ENCODE data around the gene CCDC39.

The CCDC39 gene

GRCh38 chr3:180679178-180680096, at the start of gene CCDC39:
Gene CCDC39 (minus strand): TSS chr3:180679489. CDS start chr3:180679380, 109 bp downstream.
- peak; percentile 60 to 79 for DNase-seq (ENCODE audit: low read depth in 2 of 2)

DNA sequence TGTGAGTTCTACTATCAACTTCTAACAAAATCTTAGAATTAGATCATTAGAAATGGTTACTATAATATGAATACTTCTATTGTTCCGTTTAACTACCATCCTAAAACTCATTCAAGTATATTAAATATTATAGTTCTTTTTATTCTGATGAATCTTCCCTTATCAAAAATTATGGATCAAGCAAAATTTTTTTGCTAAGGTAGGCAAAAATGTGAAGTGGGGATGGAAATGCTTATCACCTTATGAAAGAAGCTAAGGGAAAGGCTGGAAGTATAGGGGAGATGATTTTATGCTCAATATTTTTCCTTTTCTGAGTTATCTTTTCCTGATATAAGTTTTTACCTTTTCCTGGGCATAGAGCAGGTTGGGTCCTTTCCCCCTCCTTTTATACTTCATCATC, 40.7 kb upstream of the CCDC39 start:
- no peak for DNase-seq (ENCODE audit: low read depth in 2 of 2)

- no peak for DNase-seq (ENCODE audit: low read depth in 2 of 2)
Observed at GRCh38 chr3:180707896-180708295, 28.6 kb upstream of the CCDC39 start.

GRCh38 chr3:180705619-180706018, 26.3 kb upstream of the CCDC39 start:
- DNase-seq (ENCODE audit: low read depth in 2 of 2), result no peak

DNA sequence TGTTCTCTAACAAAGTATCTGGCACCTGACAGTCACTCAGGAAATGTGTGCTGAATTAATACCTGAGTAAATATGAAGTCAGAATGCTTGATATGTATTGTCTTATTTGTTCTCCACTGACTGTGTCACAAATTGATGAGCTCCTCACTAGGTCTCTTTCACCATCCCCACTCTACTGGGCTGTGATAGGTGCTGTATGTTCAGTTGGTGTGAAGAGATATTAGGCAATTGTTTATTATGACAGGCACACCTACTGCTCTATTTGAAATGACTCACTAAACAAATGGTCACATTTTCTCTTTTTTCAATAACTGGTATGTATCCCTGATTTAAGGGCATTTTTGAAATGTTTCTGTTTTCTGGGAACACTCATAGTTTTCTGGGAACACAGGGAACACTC, 25.2 kb upstream of the CCDC39 start:
- DNase-seq (ENCODE audit: low read depth in 2 of 2), result no peak

DNA sequence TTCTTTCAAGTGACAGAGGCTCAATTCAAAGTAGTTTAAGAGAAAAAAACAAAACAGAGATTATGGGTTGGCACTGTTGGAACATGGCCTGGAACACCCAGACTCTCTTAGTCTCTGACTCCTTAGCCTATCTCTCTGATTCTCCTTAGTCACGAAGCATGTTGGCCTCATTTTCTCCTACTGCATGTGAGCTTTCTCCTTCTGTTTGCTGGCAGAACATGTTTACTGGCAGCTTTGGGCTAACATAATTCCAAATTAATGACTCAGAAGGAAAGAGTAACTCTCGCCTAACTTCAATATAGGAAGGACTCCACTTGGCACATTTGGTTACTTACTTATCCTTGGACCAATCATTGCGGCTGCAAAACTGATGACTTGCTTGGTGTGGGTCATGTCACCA, 21.7 kb upstream of the CCDC39 start:
- no peak for DNase-seq (ENCODE audit: low read depth in 2 of 2)

DNA sequence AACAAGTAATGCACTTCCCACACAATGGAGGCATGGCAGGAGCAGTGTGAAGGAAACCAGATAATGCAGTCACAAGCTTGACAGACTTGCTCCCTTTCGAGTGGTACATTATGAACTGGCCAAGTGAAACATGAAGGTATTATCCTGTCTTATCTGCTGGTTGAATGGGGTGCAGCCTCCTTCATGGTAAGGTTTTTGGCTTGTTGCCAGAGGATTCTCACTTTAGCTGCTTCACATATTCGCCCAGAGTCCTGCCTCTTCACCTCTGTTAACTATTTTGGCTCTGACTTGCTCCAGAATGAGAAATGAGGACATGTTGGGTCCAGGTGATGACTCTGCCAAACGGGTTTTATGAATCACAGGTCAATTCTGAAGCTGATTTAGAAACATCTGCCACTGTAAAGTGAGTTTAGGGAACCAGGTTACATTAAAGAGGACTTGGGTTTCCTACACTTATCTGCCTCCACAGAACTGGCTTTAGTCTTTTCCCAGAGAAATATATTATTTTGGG, 19.5 kb upstream of the CCDC39 start:
- no peak for DNase-seq (ENCODE audit: low read depth in 2 of 2)

DNA sequence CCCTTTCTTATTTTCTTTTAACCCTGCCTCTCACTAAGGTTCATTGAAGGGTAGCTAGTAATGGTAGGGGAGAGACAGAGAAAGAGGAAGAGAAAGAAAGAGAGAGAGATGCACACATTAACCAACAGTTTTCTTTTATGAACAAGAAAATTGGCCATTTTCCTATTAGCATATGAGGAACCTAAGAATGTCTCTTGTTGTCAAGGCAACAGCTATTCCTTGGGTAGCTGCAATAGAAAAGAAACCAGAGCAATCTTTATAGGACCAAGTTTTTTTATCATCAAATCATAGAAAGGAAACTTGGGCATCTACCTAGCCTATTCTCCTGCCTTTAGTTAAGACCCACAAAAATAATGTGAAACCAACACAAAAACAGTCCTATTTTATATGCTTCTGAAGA, 15.0 kb upstream of the CCDC39 start:
- DNase-seq (ENCODE audit: low read depth in 2 of 2), result no peak

DNA sequence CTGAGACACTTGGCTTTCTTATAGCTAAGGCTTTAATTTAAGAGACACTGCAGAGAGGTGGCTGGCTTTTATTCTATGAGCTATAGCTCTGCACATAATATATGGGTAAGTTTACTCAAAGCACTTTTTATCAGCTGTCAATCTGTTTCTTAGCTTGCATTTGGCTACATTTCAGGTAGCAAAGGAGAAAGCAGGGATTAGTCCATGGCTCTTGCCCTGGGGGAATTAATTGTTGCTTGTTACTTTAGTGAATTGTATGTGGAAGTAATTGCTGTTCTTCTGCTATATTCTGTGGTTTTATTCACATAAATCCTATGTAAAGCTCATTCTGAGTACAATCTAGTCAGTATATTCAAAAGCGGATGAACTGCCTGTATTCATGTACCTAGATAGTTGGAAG, 14.4 kb upstream of the CCDC39 start:
- no peak for DNase-seq (ENCODE audit: low read depth in 2 of 2)

DNA sequence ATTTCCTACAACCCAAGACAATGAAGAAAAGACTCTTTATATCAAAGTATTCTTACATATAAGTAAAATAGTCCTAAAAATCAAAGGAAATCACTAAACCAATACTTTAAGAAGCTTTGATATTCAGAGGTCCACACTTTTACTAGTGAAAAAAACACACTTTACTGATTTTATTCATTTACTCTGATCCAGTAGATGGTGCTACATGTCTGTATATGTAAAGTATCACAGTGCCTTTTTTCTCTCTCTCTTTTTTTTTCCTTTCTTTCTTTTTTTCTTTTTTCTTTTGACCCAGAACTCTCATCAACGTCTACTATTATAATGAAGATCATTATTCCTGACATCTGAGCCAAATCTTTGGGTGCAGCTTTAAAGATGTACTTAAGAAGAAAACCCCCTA, 10.8 kb upstream of the CCDC39 start:
- DNase-seq (ENCODE audit: low read depth in 2 of 2), result no peak

DNA sequence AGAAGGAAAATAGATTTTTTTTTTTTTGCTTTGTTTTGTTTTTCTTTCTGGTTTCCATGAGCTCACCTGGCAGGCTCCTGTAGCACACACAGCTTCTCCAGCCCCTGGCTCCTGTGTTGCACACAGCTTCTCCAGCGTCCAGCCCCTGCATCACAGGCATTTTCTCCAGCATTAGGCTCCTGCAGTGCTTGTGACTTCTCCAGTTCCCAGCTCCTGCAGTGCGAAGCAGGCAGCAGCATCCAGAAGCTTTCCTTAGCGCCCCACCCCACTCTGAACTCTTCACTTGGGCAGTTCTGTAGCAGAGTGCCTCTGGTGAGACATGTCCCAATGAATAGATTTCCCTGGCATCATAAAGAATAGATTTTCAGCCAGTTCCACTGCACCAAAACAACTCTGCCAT, 5.5 kb upstream of the CCDC39 start:
- DNase-seq (ENCODE audit: low read depth in 2 of 2), result no peak

DNA sequence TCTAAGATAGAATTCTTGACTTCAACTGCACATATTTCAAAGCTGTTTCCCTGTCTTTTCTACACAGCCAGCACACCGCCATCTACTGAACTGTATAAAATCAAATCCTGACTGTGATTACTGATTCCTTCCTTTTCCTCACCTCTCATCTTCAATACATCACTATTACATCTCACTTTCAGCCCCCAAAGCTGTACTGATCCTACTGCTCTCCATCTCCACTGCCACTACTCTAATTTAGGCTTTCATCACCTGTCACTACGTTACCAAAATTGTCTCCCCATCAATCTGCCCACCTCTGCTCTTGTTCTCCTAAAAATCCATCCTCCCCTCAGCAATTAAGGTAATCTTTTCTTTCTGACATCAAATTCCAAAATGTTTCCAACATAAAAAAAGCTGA, 4.5 kb upstream of the CCDC39 start:
- no peak for DNase-seq (ENCODE audit: low read depth in 2 of 2)

- no peak for DNase-seq (ENCODE audit: low read depth in 2 of 2)
Observed at GRCh38 chr3:180680097-180680430, 775 bp upstream of the CCDC39 start.

DNA sequence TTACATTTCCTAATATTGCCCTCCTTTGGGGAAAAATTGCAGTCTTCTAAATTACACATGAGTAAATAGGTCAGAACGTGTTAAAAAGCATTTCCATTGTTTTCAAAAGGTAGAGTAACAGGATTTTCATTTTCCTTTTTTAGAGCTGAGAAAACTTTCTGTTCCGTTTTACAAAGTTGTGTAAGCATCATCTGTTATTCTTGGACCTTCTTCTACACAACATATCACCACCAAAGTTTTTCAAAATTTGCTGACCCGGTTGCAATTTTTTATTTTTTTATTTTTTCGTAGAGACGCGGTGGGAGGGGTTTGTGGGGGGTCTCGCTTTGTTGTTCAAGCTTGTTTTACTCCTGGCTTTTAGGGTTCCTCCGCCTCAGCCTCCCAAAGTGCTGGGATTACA, 1.1 kb downstream of the CCDC39 start:
- no peak for DNase-seq (ENCODE audit: low read depth in 2 of 2)

DNA sequence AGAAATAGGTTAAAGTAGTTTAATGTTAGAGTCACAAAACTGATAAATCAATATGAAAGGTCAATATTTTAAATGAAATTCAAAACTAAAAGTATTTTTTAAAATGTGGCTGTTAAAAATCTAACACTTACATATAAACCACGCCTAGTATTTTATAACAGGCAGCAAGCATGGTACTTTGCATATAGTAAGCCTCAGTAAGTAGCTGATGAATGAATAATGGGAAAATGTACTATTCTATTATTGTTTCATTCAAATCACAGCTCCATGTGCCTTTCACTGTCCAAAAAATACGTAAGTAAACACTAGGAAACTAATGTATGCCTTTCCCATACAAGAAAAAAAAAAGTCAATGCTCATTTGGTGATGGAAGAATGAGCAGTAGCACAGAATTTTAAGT, 17.8 kb downstream of the CCDC39 start:
- DNase-seq (ENCODE audit: low read depth in 2 of 2), result no peak

GRCh38 chr3:180657094-180657493, 22.2 kb downstream of the CCDC39 start:
- DNase-seq (ENCODE audit: low read depth in 2 of 2), result no peak

DNA sequence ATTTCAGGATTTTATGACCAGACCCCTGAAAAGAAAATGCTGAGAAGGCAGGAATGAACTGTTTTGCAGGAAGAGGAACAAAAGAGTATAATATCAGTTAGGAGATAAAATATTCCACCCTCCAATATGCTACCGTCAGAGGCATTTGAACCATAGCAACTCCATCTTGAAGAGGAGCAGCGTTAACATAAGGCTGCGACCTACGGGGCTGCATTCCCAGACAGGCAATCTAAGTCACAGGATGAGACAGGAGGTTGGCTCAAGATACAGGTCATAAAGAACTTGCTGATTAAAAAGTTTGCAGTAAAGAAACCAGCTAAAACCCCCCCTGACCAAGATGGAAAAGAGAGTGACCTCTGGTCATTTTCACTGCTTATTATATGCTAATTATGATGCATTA, 22.9 kb downstream of the CCDC39 start:
- DNase-seq (ENCODE audit: low read depth in 2 of 2), result no peak

DNA sequence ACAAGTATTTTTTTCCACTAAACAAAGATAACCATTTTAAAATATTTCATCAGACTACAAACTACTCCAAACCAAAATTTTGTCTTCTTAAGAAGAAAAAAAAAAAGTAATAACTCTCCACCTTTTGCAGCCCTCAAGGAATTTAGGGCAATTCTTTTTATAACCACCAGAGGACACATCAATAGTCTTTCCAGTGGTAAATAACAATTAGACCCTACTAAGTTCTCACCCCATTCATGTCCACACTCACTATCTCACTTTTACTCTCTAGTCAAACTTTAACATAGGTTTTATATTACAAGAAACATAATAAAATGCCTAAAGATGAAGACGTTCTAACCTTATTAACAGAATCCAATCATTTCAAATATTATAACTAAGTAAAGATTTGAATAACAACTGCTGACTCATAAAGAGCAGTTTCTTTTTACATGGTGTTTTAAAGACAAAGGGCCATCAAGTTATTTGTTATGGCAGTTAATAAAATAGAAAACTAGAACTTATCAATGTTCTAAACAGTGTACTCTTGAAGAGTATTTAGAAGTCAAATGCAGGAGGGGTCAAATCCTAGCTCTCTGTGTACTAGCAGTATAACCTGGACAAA, 33.0 kb downstream of the CCDC39 start:
- no peak for DNase-seq (ENCODE audit: low read depth in 2 of 2)

DNA sequence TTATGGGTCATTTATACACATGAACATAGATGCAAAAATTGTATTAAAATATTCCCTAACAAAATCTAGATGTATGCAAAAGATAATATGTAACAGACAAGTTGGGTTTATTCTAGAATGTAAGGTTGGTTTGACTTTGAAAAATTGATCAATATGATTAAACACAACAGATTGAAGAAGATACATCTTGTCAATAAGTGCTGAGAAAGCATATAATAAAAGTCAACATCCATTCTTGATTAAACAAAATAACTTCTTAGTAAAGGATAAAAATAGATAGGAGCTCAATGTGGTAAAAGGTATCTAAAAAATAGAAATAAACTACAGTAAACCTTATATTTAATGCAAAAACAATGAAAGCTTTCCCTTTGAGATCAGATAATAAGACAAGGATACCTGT, 38.3 kb downstream of the CCDC39 start:
- DNase-seq (ENCODE audit: low read depth in 2 of 2), result no peak

DNA sequence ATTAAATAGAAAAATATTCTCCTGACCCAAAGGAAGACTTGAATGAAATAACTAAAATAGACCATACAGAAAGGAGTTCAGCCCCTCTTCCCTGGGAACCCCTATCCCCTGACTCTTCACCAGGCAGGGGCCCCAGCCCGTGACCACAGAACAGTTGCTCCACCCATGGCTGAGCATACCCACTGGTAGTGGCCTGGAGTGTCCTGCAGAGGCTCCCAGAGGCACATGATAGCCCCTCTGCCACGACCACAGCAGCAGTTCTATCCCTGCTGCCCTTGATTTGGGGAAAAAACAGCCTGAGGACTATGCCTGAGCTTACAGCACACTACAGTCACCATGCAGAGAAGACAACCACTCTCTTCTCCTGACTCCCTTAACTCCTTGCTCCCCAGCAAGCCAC, 45.6 kb downstream of the CCDC39 start:
- no peak for DNase-seq (ENCODE audit: low read depth in 2 of 2)

- DNase-seq (ENCODE audit: low read depth in 2 of 2), result no peak
Observed at GRCh38 chr3:180631317-180631716, 48.0 kb downstream of the CCDC39 start.

DNA sequence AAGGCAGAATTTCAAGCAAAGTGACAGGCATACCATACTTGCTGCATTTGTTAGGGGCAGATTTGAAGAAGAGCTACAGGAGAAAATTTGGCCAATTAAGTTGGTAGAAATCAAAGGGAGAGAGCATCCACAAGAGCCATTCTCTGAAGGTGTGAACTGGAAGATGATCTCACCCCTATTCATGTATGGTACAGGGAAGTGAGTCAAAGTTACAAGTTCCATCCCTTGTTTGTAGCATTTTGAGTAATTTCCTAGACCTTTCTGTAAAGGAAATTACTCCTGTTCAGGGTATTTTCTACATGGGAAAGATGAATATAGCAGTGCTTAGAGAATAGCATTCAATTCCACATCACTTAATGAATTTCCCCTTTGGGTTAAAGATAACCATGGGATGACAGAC, 48.9 kb downstream of the CCDC39 start:
- no peak for DNase-seq (ENCODE audit: low read depth in 2 of 2)

DNA sequence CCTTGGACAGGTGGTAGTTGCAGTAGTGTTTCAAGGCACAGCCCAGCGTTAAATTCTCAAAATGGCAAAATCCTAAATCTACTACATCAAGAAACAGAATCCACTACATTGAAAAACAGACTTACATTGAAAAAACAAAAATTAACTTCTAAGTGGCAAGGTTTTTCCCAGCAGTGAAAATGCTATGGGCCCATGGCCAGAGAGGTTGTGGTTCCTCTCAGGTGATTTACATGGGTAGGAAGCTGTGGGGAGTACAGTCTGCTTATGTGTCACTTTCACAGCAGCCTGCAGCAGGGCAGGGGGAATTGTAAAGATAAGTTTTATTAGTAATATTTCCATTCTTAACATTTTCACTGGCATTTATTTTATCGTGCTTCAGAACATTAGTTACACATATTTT, 52.4 kb downstream of the CCDC39 start:
- no peak for DNase-seq (ENCODE audit: low read depth in 2 of 2)

All from stimulated activated CD4-positive, alpha-beta T cell treated with anti-CD3 and anti-CD28 coated beads, Interleukin-12 subunit alpha, Interleukin-12 subunit beta, amount 100 ng/mL, for 24 hours (primary cell).